A673 (cell line): ENCODE measurements around the gene GADL1. TPM values are rescaled to one million over a fixed set of nuclear protein-coding genes. Genes with fewer than 3 reads are reported as not detected.

Source experiments
- BruUV-seq: library from RNA; stranded (reverse); fragments of 400-500 nt; replicated peaks from 2 replicates; lab custom pipeline; 2021; lab: Mats Ljungman, UMichigan
- CTCF ChIA-PET: fragments of 300-600 bp; sonication (Branson Sonifier 250); formaldehyde crosslinking; loops from one replicate; lab custom pipeline; 2022; ENCODE audit warnings: antibody characterized with exemption; lab: Charles Lee
- POLR2A ChIA-PET: fragments of 300-600 bp; sonication (Branson Sonifier 250); formaldehyde crosslinking; loops from one replicate; lab custom pipeline; 2022; ENCODE audit warnings: antibody characterized with exemption; ENCODE audit not compliant: low non-redundant PET; lab: Charles Lee
- DNase-seq: peaks from one replicate; pipeline ENCODE4 v3.0.0-alpha.2; 2015; ENCODE audit warnings: low spot score
- H3K27ac ChIP-seq: fragments of 200-600 bp; sonication (generic); 2 replicates; pipeline ENCODE4 v1.5.1; 2016; ENCODE audit warnings: mixed run types, low read depth, mild to moderate bottlenecking, mixed read lengths, antibody characterized with exemption, low read length; ENCODE audit not compliant: poor library complexity, severe bottlenecking
- H3K27me3 ChIP-seq: fragments of 200-600 bp; sonication (generic); replicated peaks from 2 replicates; pipeline ENCODE4 v1.6.1; 2017; ENCODE audit warnings: mixed run types, low read depth, mild to moderate bottlenecking, mixed read lengths, antibody characterized with exemption, low read length; ENCODE audit not compliant: insufficient read depth, poor library complexity
- H3K36me3 ChIP-seq: fragments of 200-600 bp; sonication (generic); 2 replicates; pipeline ENCODE4 v1.6.1; 2016; ENCODE audit warnings: mixed run types, mild to moderate bottlenecking, mixed read lengths, antibody characterized with exemption, low read length; ENCODE audit not compliant: insufficient read depth, poor library complexity, severe bottlenecking
- H3K4me1 ChIP-seq: fragments of 200-600 bp; sonication (generic); 2 replicates; pipeline ENCODE4 v1.6.1; 2017; ENCODE audit warnings: mixed run types, mild to moderate bottlenecking, mixed read lengths, antibody characterized with exemption, low read length; ENCODE audit not compliant: insufficient read depth, poor library complexity, severe bottlenecking
- H3K4me3 ChIP-seq: fragments of 200-600 bp; sonication (generic); 2 replicates; pipeline ENCODE4 v1.5.1; 2016; ENCODE audit warnings: low read depth, mixed run types, mild to moderate bottlenecking, mixed read lengths, low read length; ENCODE audit not compliant: poor library complexity, severe bottlenecking
- H3K9me3 ChIP-seq: fragments of 200-600 bp; sonication (generic); 2 replicates; pipeline ENCODE4 v1.6.1; 2016; ENCODE audit warnings: mixed run types, low read depth, mild to moderate bottlenecking, mixed read lengths, antibody characterized with exemption, low read length; ENCODE audit not compliant: poor library complexity, severe bottlenecking
- CTCF ChIP-seq: fragments of 300-800, 200-600 bp; sonication (generic); conservative IDR thresholded peaks from 2 replicates; pipeline ENCODE4 v1.5.1; 2017; ENCODE audit warnings: low read depth, mild to moderate bottlenecking, antibody characterized with exemption, low read length, moderate library complexity, mixed read lengths
- EZH2 ChIP-seq: fragments of 200-600 bp; sonication (generic); IDR thresholded peaks from 2 replicates; pipeline ENCODE4 v1.6.1; 2017; ENCODE audit warnings: borderline replicate concordance, low read depth, mild to moderate bottlenecking, mixed read lengths, antibody characterized with exemption, low read length; ENCODE audit not compliant: poor library complexity, severe bottlenecking
- intact Hi-C: fragments of 100-400 bp; cut with micrococcal nuclease; formaldehyde crosslinking; loops from one replicate; pipeline ENCODE4 v1.10.0; 2022; ENCODE audit not compliant: unreplicated experiment
- total RNA-seq: library from RNA; stranded (reverse); gene quantifications from 2 replicates; pipeline ENCODE4 v1.2.3, GENCODE V29; 2021

Gene GADL1
- total RNA-seq, 1 experiment from 2014 or later, result 13.8 TPM

- BruUV-seq, result no TSS peak
- CTCF ChIA-PET, result no interaction called here
- no peak overlapping the region for H3K27ac ChIP-seq
These were observed 88.8 kb downstream of the GADL1 start for GRCh38 chr3:30805695-30806094.

GRCh38 chr3:30804984-30805383 is 89.5 kb downstream of the GADL1 start:
- DNase-seq, result no peak
- ChIA-PET CTCF (no interaction called here), POLR2A (no interaction called here)
- no peak overlapping the region for H3K4me3 ChIP-seq
- intact Hi-C loops, result no loop called here
- no TSS peak for BruUV-seq
- H3K36me3 ChIP-seq, result no peaks in the 10 kb centered on the region
- no peak overlapping the region for H3K27ac ChIP-seq
- peaks cover 6% of the 10 kb centered on the region for H3K4me1 ChIP-seq
- no peaks in the 10 kb centered on the region for H3K27me3 ChIP-seq
- H3K9me3 ChIP-seq, result no peaks in the 10 kb centered on the region
- no peak for TF ChIP-seq EZH2
- TF ChIP-seq CTCF, result no peak

More at GRCh38 chr3:30805695-30806094, 88.8 kb downstream of the GADL1 start:
- H3K4me3 ChIP-seq, result no peak overlapping the region
- POLR2A ChIA-PET, result no interaction called here
- H3K9me3 ChIP-seq, result no peaks in the 10 kb centered on the region
- intact Hi-C loops, result no loop called here
- H3K27me3 ChIP-seq, result no peaks in the 10 kb centered on the region
- H3K36me3 ChIP-seq, result no peaks in the 10 kb centered on the region
- peaks cover 9% of the 10 kb centered on the region for H3K4me1 ChIP-seq
- no peak for TF ChIP-seq EZH2
- TF ChIP-seq CTCF, result no peak
- no peak for DNase-seq

- BruUV-seq, result no TSS peak
- POLR2A ChIA-PET, result no interaction called here
- TF ChIP-seq EZH2, result no peak
- no peak for TF ChIP-seq CTCF
- Histone ChIP-seq H3K27me3 (no peaks in the 10 kb centered on the region), H3K36me3 (no peaks in the 10 kb centered on the region), H3K4me3 (no peak overlapping the region), H3K4me1 (peaks cover 12% of the 10 kb centered on the region), H3K27ac (no peak overlapping the region), H3K9me3 (no peaks in the 10 kb centered on the region)
- peak; percentile 23 for DNase-seq
- CTCF ChIA-PET, result no interaction called here
- intact Hi-C loops, result no loop called here
These were observed 99.3 kb downstream of the GADL1 start for GRCh38 chr3:30795176-30795575.
